Measurements from ENCODE around the gene CLCA4.
"Not testable (repeated sequence)": the region's sequence is repeated elsewhere in the genome, so short reads cannot be mapped to it uniquely, and the experiment has no call there.

Gene CLCA4

DNA sequence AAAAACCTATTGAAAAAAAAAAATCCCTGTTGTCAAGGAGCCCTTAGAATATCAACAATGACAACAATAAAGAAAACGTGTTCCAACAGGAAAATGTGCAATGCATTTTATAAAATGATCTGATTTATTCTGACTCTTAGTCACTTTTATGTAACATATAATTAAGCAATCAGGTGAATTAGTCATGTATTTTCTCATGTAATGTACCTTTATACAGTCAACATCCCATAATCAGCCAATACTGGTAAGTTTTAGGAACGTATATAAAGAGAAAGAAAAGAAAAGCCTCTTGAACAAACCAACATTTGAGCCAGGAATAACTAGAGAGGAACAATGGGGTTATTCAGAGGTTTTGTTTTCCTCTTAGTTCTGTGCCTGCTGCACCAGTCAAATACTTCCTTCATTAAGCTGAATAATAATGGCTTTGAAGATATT, at the start of gene CLCA4:
CLCA4 (plus strand) TSS at position 292 of the 435 bp plus-strand sequence; CDS start at position 334, 42 bp downstream.
- DNase-seq (ENCODE audit: low spot score), result peak; percentile 50

GRCh38 chr1:86498281-86498680, 48.6 kb upstream of the CLCA4 start:
- no peak for DNase-seq (ENCODE audit: low spot score)

- DNase-seq (ENCODE audit: low spot score), result peak; percentile 49
Measured at GRCh38 chr1:86499987-86500593, 46.8 kb upstream of the CLCA4 start.

DNA sequence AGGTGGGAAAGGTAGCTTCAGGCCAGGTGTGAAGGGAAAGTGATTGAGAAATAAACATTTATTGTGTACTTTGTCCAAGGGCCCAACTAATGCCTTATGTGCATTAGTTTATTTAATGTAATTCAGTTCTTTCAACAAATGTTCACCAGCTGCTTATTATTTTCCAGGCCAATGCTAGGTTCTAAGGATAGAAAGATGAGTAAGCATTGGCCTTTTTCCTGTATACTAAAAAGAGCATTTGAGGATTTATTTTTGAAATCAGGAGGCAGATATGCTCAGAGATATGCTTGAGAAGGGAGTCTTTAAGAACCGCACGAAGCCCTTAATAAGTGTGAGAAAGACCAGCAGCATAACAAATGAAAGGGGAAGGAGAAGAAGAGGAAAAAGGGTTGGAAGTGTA, 46.2 kb upstream of the CLCA4 start:
- no peak for DNase-seq (ENCODE audit: low spot score)

- DNase-seq (ENCODE audit: low spot score), result not testable (repeated sequence)
Measured at GRCh38 chr1:86502125-86502646, 44.7 kb upstream of the CLCA4 start.

- DNase-seq (ENCODE audit: low spot score), result no peak
Measured at GRCh38 chr1:86502721-86503405, 44.0 kb upstream of the CLCA4 start.

- DNase-seq (ENCODE audit: low spot score), result no peak
Measured at GRCh38 chr1:86503406-86504136, 43.3 kb upstream of the CLCA4 start.

GRCh38 chr1:86504137-86504479, 42.8 kb upstream of the CLCA4 start:
- no peak for DNase-seq (ENCODE audit: low spot score)

GRCh38 chr1:86504895-86505563, 41.8 kb upstream of the CLCA4 start:
- no peak for DNase-seq (ENCODE audit: low spot score)

- DNase-seq (ENCODE audit: low spot score), result no peak
Measured at GRCh38 chr1:86505564-86505902, 41.3 kb upstream of the CLCA4 start.

GRCh38 chr1:86507935-86508582, 38.8 kb upstream of the CLCA4 start:
- no peak for DNase-seq (ENCODE audit: low spot score)

DNA sequence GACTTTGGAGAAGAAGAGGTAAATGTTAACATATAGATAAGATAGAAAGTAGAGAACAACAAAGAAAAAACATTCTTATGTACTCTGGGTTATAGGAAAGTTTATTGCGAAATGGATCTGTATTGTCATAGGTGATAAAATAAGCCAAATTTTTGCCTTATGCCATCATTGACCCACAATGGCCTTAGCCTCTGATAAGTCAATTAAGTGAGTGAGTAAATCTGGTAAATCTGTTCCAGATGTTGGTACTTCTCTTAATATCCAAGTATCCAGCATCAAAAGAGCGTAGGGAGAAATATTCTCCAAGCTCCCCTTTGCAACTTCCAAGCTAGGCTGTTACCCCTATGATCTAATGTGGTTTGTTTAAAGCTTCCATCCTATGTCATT, 38.3 kb upstream of the CLCA4 start:
- no peak for DNase-seq (ENCODE audit: low spot score)

- DNase-seq (ENCODE audit: low spot score), result peak; percentile 65
Measured at GRCh38 chr1:86515597-86515996, 31.3 kb upstream of the CLCA4 start.

- DNase-seq (ENCODE audit: low spot score), result peak; percentile 4
Measured at GRCh38 chr1:86516335-86516734, 30.5 kb upstream of the CLCA4 start.

GRCh38 chr1:86517336-86517735, 29.5 kb upstream of the CLCA4 start:
- no peak for DNase-seq (ENCODE audit: low spot score)

DNA sequence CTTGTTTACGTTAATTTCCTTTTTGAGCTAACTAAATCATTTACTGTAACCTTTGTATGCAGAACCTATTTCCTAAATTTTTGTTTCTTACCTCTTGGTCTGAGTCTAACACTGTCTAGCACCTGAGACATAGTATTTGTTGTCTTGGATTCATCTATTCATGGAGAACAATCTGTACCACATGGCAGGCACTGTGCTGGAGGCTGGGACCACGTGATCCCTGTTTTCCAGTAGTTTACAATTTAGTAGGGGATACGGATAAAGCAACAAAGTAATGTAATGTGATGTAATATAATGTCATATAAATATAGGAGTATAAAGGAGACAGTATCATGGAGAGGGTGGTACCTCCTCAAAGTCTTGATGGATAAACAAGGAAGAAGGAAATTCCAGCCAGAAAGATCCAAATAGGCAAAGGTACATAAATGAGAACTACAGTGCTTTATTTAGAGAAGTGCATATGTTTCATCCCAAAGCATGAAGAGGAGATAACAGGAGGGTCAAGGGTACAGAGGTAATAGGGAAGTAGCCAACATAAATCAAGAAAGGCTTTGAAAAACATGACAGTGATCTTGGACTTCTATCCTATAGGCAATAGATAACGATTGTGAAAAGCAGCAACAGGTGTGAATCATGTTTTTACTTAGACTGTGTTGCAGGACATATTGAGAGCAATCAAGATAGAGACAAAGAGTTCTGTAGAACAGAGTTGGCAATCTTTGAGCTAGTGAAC, 25.9 kb upstream of the CLCA4 start:
- DNase-seq (ENCODE audit: low spot score), result no peak

DNA sequence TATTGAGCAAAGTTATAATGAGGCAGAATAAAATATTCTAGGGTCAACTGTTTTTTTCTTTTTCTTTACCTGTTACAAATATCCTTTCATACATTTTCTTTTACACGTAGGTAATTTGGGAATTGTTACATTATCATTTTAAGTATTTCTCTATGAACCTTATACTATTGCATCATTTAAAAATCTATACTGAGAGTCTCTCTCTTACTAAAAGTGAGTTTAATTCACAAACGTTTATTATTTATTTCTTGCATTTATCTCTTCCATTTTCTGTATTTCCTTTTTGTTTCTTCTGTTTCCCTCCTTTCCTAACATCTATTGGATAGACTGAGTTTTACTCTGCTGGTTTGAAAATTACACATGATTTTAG, 25.4 kb upstream of the CLCA4 start:
- no peak for DNase-seq (ENCODE audit: low spot score)

GRCh38 chr1:86522240-86522639, 24.6 kb upstream of the CLCA4 start:
- DNase-seq (ENCODE audit: low spot score), result no peak

DNA sequence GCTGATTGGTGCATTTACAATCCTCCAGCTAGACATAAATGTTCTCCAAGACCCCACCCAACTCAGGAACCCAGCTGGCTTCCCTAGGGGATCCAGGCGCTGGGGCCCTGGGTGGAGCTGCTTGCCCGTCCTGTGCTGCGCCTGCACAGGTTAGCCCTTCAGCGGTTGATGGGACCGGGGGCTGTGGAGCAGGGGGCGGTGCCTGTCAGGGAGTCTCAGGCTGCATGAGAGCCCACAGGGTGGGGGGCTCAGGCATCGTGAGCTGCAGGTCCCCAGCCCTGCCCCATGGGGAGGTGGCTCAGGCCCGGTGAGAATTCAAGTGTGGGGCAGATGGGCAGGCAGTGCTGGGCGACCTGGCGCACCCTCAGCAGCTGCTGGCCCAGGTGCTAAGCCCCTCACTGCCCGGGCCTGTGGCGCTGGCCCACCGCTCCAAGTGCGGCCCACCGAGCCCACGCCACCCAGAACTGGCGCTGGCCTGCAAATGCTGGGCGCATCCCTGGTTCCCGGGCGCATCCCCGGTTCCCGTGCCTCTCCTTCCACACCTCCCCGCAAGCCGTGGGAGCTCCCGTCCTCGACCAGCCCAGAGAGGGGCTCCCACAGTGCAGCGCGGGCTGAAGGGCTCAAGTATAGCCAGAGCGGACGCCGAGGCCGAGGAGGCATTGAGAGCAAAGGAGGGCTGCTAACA, 23.1 kb upstream of the CLCA4 start:
- no peak for DNase-seq (ENCODE audit: low spot score)

GRCh38 chr1:86527306-86527705, 19.6 kb upstream of the CLCA4 start:
- no peak for DNase-seq (ENCODE audit: low spot score)
